Measurements from ENCODE around the gene POLR3K.

The POLR3K gene

DNA sequence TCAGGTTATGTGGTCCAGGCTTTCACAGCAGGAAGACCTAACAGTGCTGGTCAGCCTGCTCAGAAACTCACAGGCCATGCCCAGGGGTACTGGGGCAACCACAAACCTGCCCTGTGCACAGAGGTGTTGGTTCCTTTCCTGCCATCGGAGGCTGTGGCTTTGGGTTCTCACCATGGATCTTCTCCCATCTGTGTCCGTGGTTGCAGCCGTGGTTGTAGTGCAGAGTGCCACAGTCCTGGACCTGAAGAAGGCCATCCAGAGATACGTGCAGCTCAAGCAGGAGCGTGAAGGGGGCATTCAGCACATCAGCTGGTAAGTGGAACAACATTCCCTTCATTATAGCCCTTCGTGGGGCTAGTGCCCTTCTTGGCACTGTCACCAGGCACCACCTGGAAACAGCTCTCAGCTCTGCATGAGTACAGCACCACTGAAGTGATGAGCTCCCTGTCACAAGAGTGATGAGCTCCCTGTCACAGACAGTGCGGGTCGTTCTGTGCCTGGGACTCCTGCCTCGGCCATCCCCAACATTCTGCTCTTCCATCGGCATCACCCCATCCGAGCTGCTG lies 2.2 kb upstream of the POLR3K start:
- no peak for TF ChIP-seq FOXP2 (optimal IDR thresholded peaks at IDR 0.05; ENCODE audit: borderline replicate concordance, extremely low read depth, extremely low read length, insufficient read depth)
- no peak for TF ChIP-seq REST (IDR thresholded peaks at IDR 0.05; ENCODE audit: insufficient read depth in 1 of 2, low read depth in 2 of 2, low read length in 2 of 2)
- no peak for TF ChIP-seq SIN3A (IDR thresholded peaks at IDR 0.05; ENCODE audit: borderline replicate concordance, insufficient read depth, low read length)
- no peak for TF ChIP-seq TAF1 (IDR thresholded peaks at IDR 0.05; ENCODE audit: borderline replicate concordance, insufficient read depth, low read length)
- no peak for TF ChIP-seq POLR2AphosphoS5 (IDR thresholded peaks at IDR 0.05; ENCODE audit: low read depth, low read length)

GRCh38 chr16:54237-54581 lies 801 bp upstream of the POLR3K start:
- TF ChIP-seq POLR2AphosphoS5 (IDR thresholded peaks at IDR 0.05; ENCODE audit: low read depth, low read length) (no peak), SIN3A (IDR thresholded peaks at IDR 0.05; ENCODE audit: borderline replicate concordance, insufficient read depth, low read length) (no peak), FOXP2 (optimal IDR thresholded peaks at IDR 0.05; ENCODE audit: borderline replicate concordance, extremely low read depth, extremely low read length, insufficient read depth) (no peak), REST (IDR thresholded peaks at IDR 0.05; ENCODE audit: insufficient read depth in 1 of 2, low read depth in 2 of 2, low read length in 2 of 2) (no peak), TAF1 (IDR thresholded peaks at IDR 0.05; ENCODE audit: borderline replicate concordance, insufficient read depth, low read length) (no peak)

DNA sequence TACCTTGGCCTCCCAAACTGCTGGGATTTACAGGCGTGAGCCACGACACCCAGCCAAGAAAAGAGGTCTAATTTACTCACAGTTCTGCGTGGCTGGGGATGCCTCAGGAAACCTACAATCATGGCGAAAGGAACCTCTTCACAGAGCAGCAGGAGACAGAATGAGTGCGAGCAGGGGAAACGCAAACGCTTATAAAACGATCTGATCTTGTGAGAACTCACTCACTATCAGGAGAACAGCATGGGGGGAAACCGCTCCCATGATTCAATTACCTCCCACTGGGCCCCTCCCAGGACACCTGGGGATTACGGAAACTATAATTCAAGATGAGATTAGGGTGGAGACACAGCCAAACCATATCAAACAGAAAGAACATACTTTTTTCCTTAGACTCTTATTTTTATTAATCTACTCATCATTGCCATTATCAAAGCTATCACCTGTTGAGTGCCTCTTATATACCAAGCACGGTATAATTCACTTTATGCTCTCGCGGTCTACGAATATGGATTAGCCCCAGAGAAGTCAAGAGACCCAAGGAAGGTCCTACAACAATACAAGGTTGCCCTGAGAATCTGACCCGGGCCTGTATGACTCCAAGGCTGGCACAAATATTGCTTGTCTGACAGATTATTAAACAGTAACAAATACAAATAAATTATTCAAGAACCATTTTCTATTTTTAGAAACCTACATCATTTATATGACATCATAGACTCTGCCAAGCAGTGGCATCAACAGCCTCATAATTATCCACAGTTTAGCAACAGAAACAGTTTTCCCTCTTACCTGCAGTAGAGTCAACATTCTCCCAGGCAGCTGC lies 2.4 kb downstream of the POLR3K start:
- TF ChIP-seq TAF1 (IDR thresholded peaks at IDR 0.05; ENCODE audit: borderline replicate concordance, insufficient read depth, low read length) (no peak), POLR2AphosphoS5 (IDR thresholded peaks at IDR 0.05; ENCODE audit: low read depth, low read length) (no peak), FOXP2 (optimal IDR thresholded peaks at IDR 0.05; ENCODE audit: borderline replicate concordance, extremely low read depth, extremely low read length, insufficient read depth) (no peak), SIN3A (IDR thresholded peaks at IDR 0.05; ENCODE audit: borderline replicate concordance, insufficient read depth, low read length) (no peak), REST (IDR thresholded peaks at IDR 0.05; ENCODE audit: insufficient read depth in 1 of 2, low read depth in 2 of 2, low read length in 2 of 2) (no peak)

DNA sequence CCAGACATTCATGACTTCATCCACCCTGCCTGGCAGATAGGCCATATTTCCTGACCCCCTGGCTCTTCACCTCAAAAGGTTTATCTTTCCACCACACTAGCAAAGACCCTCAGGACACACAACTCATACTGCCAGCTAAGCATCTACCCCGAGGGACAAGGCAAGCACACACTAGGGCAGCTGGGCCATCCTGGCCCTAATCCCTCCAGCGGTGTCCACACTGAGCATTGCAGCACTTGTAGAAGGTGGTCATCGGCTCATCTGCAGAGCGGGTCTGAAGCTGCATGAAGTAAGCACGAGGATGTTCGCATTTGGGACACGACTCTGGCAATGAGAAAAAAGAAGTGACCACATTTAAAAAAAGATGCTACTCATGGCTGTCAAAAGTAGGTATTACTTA lies 6.2 kb downstream of the POLR3K start:
- no peak for TF ChIP-seq TAF1 (IDR thresholded peaks at IDR 0.05; ENCODE audit: borderline replicate concordance, insufficient read depth, low read length)
- no peak for TF ChIP-seq FOXP2 (optimal IDR thresholded peaks at IDR 0.05; ENCODE audit: borderline replicate concordance, extremely low read depth, extremely low read length, insufficient read depth)
- TF ChIP-seq SIN3A (IDR thresholded peaks at IDR 0.05; ENCODE audit: borderline replicate concordance, insufficient read depth, low read length) = no peak
- no peak for TF ChIP-seq POLR2AphosphoS5 (IDR thresholded peaks at IDR 0.05; ENCODE audit: low read depth, low read length)
- no peak for TF ChIP-seq REST (IDR thresholded peaks at IDR 0.05; ENCODE audit: insufficient read depth in 1 of 2, low read depth in 2 of 2, low read length in 2 of 2)

All from PFSK-1 (cell line).